ENCODE results near the gene MIER2.
"Not testable (repeated sequence)": the region's sequence is repeated elsewhere in the genome, so short reads cannot be mapped to it uniquely, and the experiment has no call there.

MIER2 gene, protein sequence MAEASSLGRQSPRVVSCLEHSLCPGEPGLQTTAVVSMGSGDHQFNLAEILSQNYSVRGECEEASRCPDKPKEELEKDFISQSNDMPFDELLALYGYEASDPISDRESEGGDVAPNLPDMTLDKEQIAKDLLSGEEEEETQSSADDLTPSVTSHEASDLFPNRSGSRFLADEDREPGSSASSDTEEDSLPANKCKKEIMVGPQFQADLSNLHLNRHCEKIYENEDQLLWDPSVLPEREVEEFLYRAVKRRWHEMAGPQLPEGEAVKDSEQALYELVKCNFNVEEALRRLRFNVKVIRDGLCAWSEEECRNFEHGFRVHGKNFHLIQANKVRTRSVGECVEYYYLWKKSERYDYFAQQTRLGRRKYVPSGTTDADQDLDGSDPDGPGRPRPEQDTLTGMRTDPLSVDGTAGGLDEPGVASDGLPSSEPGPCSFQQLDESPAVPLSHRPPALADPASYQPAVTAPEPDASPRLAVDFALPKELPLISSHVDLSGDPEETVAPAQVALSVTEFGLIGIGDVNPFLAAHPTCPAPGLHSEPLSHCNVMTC

DNA sequence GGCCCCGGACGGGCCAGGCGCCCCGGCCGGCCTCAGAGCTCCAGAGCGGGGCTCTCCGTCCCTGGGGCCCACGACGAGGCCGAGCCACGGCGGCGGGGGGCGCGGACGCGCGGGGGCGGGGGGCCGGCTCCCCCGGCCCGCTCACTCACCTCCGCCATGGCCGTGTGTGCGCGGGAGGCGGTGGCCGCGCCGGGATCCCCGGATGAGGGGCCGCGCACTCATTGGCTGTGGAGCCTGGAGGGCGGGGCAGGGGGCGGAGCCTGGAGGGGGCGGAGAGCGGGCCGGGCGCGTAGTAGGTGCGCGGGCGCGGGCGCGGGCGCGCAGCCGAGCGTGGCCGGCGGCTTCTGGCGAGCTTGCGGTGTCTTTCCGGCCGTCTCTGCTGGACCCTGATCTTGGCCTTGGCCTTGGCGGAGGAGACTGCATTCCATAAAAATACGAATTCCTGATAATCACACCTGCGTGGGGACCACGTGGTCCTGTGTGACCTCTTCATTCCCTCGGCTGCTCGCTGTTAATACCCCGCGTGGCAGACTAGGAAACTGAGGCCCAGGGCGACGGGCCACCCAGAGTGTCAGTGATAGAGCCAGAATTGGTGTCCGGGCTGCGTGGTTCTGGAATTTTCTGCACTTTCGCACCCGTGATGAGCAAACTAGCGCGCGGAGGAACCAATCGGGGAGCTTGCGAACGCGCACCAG, at the start of gene MIER2:
MIER2 (minus strand) TSS at position 172 of the 695 bp plus-strand sequence; CDS start at position 158, 14 bp downstream.
- Mint-ChIP-seq H3K4me1 (ENCODE audit: low read depth) (peaks cover 48% of the 10 kb centered on the region), H3K4me3 (peak within 1 kb of the TSS; percentile 88), H3K9me3 (peaks cover 8% of the 10 kb centered on the region), H3K27me3 (peaks cover 16% of the 10 kb centered on the region), H3K36me3 (ENCODE audit: low read depth) (peaks cover 10% of the 10 kb centered on the region), H3K27ac (peak within 1 kb of the TSS; percentile 82)

DNA sequence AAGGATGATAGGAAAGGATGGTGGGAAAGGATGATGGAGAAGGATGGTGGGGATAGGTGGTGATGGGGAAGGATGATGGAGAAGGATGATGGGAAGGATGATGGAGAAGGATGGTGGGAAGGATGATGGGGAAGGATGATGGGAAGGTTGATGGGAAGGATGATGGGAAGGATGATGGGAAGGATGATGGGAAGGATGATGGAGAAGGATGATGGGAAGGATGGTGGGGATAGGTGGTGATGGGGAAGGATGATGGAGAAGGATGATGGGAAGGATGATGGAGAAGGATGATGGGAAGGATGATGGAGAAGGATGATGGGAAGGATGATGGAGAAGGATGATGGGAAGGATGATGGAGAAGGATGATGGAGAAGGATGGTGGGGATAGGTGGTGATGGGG, 49.0 kb upstream of the MIER2 start:
- H3K4me3 Mint-ChIP-seq: peak overlapping the region; percentile 50
- H3K27ac Mint-ChIP-seq: peak overlapping the region; percentile 77
- H3K27me3 Mint-ChIP-seq; H3K4me1 Mint-ChIP-seq (ENCODE audit: low read depth); H3K9me3 Mint-ChIP-seq; H3K36me3 Mint-ChIP-seq (ENCODE audit: low read depth): not testable (repeated sequence)

DNA sequence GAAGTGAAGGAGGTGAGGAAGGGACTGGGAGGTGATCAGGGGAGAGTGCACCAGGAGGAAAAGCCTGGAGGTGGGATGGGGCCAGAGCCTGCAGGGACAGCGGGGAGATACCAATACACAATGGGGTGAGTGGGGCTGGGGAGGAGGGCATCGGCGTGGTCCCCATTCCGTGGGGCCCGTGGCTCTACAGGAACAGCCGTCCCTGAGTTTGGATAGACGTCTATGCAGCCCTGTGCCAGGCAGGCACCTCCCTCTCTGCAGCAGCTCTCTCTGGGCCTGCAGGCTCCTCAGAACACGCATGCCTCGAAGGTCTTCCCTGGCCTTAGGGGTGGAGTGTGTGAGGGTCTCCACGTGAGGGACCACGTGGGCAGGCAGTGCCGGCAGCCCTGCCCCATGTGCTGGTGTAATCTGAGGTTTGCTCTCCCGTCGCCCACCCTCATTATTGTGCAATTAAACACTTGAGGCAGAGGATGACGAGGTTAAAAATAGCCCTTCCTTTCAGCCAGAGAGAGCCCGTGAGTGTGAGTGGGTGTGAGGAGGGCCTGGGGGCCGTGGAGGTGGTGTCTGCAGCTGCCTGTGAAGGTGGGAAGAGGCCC, 47.9 kb upstream of the MIER2 start:
- Mint-ChIP-seq H3K4me3 (no peak overlapping the region), H3K27ac (no peak overlapping the region), H3K4me1 (ENCODE audit: low read depth) (peaks cover 7% of the 10 kb centered on the region), H3K27me3 (peaks cover 10% of the 10 kb centered on the region), H3K36me3 (ENCODE audit: low read depth) (no peaks in the 10 kb centered on the region), H3K9me3 (peaks cover 6% of the 10 kb centered on the region)

DNA sequence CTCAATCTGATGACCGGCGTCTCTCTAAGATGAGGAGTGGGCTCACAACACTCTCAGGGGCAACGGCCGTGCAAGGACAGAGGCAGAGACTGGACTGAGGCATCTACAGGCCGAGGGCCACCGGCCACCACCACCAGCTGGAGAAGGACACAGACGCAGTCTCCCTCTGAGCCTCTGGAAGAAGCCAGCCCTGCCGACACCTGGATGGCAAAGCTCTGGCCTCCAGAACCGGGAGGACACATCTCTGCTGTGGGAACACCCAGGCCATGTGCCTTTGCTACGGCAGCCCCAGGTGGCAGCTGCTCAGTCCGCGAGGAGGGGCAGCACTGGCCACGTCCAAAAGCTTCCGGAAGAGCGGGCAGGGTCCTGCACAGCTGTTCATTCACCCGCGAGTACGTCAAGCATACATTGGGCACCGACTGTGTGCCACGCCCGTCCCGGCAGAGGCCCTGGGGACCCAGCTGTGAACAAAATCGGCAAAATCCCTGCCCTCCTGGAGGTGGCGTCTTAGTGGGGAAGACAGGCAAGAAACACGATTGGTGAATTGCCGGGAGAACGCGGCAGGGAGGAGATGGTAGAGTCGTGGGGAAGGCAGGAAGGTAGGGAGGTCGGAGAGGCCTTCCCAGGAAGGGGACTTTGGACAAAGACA, 47.3 kb upstream of the MIER2 start:
- Mint-ChIP-seq H3K9me3 (peaks cover 6% of the 10 kb centered on the region), H3K27me3 (peaks cover 13% of the 10 kb centered on the region), H3K27ac (no peak overlapping the region)

DNA sequence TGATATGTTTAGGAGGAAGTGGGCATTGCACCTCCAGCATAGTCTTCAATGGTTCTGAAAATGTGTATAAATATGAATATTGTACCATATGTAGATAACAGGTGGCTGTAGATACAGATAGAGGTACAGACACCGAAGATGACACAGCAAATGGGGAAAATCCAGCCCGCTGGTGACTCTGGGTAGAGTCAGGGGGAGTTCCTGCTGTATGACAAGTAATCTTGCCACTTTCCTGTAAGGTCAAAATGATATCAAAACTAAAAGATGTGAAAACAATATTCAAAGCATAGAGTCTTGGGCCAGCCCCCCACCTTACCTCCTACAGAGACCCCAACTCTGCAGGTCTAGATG, 46.6 kb upstream of the MIER2 start:
- Mint-ChIP-seq H3K27ac (no peak overlapping the region), H3K4me3 (no peak overlapping the region), H3K9me3 (peaks cover 6% of the 10 kb centered on the region), H3K27me3 (peaks cover 20% of the 10 kb centered on the region), H3K4me1 (ENCODE audit: low read depth) (peaks cover 7% of the 10 kb centered on the region), H3K36me3 (ENCODE audit: low read depth) (no peaks in the 10 kb centered on the region)

More for the DNA sequence above, 47.3 kb upstream of the MIER2 start:
- Mint-ChIP-seq H3K4me3 (no peak overlapping the region), H3K4me1 (ENCODE audit: low read depth) (peaks cover 7% of the 10 kb centered on the region), H3K36me3 (ENCODE audit: low read depth) (no peaks in the 10 kb centered on the region)

DNA sequence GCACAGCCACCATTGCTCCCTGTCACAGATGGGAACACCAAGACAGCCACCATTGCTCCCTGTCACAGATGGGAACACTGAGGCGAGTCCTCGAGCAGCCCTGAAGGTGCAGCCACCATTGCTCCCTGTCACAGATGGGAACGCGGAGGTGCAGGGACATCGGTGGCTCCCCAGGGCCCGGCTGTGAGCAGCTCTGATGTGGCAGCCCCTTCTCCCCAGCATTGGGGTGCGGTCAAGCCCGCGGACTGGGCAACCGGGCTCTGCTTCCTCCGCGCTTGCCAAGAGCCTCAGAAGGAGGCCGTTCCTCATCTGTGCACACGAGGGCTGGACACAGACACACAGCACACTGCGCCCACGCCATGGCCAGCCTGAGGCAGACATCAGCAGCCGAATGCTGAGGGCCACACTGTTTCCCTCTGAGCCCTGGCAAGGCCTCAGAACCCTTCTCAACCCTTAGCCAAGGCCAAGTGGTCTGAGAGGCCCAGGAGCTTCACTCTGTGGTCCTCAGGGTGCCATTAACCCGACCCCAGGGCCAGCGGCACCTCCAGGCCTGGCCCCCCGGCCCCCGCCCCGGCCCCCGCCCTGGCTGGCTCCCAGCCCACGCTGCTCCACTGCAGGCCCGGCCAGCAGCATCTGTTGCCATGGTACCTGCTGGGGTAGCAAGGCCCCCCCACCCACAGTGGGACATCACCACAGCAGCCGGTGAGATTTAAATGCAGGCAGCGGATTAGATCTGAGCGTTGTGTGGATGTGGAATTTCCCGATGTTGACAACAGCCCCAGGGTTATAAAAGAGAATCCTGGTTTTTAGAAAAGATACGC, 46.0 kb upstream of the MIER2 start:
- Mint-ChIP-seq H3K4me1 (ENCODE audit: low read depth) (peaks cover 7% of the 10 kb centered on the region), H3K36me3 (ENCODE audit: low read depth) (no peaks in the 10 kb centered on the region), H3K4me3 (no peak overlapping the region), H3K27ac (no peak overlapping the region), H3K9me3 (peaks cover 3% of the 10 kb centered on the region), H3K27me3 (peaks cover 25% of the 10 kb centered on the region)

DNA sequence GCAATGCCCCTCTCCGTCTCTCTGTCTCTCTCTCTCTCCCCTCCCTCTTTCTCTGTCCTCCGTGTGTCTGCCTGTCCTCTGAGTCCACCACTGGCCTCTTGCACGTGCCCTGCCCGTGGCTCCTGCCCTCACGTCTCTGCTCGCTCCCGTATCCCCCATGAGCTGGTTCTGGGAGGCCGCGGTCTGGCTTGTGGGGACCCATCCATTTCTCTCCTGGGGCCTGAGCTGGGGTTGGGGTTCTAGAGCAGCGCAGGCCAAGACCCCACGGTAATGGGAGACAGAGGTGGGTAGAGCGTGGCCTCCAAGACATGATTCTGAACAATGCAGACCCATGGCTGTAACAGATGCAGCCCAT, 45.3 kb upstream of the MIER2 start:
- Mint-ChIP-seq H3K27ac (no peak overlapping the region), H3K27me3 (peaks cover 32% of the 10 kb centered on the region)

DNA sequence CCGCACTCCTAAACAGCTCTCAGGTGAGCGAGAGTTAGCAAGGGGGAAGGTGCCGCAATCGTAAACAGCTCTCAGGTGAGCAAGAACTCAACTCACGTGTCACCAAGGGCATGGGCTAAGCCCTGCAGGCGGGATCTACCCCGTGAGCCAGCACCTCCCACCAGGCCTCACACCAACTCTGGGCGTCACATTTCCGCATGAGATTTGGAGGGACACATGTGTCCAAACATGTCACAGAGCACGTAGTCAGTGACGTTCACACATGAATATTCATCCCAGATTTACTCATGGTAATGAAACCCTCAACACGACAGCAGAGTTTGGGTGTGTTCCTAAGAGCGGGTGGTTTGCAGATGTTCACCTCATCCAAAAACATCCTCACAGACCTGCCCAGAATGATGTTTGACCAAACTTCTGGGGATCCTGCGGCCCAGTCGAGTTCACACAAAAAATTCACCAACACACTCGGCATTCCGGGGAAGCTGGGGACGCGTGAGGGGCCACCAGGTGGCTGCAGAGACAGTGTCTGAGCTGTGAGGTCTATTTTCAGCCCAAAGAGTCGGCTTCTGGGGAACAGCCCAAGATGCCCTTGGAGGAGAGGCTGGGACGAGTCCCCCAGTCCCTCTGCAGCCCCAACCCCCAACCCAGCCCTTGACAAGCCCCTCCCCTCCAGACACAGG, 44.8 kb upstream of the MIER2 start:
- Mint-ChIP-seq H3K9me3 (no peaks in the 10 kb centered on the region), H3K4me1 (ENCODE audit: low read depth) (peaks cover 9% of the 10 kb centered on the region), H3K27ac (no peak overlapping the region), H3K27me3 (peaks cover 35% of the 10 kb centered on the region), H3K4me3 (no peak overlapping the region), H3K36me3 (ENCODE audit: low read depth) (no peaks in the 10 kb centered on the region)

More for the DNA sequence above, 45.3 kb upstream of the MIER2 start:
- Mint-ChIP-seq H3K4me3 (no peak overlapping the region), H3K36me3 (ENCODE audit: low read depth) (no peaks in the 10 kb centered on the region), H3K9me3 (no peaks in the 10 kb centered on the region), H3K4me1 (ENCODE audit: low read depth) (peaks cover 7% of the 10 kb centered on the region)

DNA sequence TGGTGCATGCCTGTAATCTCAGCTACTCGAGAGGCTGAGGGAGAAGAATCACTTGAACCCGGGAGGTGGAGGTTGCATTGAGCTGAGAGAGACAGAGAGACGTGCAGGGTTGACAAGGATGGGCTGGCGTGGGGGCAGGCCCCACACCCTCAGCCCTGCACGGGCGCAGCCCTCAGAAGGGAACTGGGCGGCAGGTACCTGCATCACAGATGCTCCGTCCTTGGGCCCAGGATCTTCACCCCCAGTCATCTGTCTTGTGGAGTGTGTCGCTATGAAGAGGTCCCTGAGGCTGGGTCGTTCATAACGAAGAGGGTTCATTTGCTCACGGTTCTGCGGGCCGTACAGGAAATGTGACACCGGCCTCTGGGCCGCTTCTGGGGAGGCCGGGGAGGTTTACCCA, 44.1 kb upstream of the MIER2 start:
- Mint-ChIP-seq H3K4me3 (no peak overlapping the region), H3K27me3 (peaks cover 42% of the 10 kb centered on the region), H3K4me1 (ENCODE audit: low read depth) (peaks cover 16% of the 10 kb centered on the region), H3K27ac (no peak overlapping the region), H3K36me3 (ENCODE audit: low read depth) (no peaks in the 10 kb centered on the region), H3K9me3 (no peaks in the 10 kb centered on the region)

DNA sequence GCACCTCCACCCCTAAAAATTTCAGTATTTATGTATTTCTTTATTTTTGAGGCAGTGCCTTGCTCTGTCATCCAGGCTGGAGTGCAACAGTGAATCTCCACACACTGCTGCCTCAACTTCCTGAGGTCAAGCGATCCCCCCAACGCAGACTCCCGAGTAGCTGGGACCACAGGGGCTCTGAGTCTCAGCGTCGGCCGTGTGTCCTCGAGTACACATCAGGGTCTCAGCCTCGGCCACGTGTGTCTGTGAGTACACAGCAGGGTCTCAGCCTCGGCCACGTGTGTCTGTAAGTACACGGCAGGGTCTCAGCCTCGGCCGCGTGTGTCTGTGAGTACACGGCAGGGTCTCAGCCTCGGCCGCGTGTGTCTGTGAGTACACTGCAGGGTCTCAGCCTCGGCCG, 43.2 kb upstream of the MIER2 start:
- H3K4me1 Mint-ChIP-seq (ENCODE audit: low read depth): peaks cover 20% of the 10 kb centered on the region
- H3K36me3 Mint-ChIP-seq (ENCODE audit: low read depth): no peaks in the 10 kb centered on the region
- no peaks in the 10 kb centered on the region for H3K9me3 Mint-ChIP-seq
- H3K27me3 Mint-ChIP-seq: peaks cover 49% of the 10 kb centered on the region
- no peak overlapping the region for H3K4me3 Mint-ChIP-seq
- H3K27ac Mint-ChIP-seq: no peak overlapping the region

DNA sequence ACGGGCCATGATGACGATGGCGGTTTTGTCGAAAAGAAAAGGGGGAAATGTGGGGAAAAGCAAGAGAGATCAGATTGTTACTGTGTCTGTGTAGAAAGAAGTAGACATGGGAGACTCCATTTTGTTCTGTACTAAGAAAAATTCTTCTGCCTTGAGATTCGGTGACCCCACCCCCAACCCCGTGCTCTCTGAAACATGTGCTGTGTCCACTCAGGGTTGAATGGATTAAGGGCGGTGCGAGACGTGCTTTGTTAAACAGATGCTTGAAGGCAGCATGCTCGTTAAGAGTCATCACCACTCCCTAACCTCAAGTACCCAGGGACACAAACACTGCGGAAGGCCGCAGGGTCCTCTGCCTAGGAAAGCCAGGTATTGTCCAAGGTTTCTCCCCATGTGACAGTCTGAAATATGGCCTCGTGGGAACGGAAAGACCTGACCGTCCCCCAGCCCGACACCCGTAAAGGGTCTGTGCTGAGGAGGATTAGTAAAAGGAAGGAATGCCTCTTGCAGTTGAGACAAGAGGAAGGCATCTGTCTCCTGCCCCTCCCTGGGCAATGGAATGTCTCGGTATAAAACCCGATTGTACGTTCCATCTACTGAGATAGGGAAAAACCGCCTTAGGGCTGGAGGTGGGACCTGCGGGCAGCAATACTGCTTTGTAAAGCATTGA, 42.2 kb upstream of the MIER2 start:
- peaks cover 26% of the 10 kb centered on the region for H3K4me1 Mint-ChIP-seq (ENCODE audit: low read depth)
- peaks cover 52% of the 10 kb centered on the region for H3K27me3 Mint-ChIP-seq
- H3K36me3 Mint-ChIP-seq (ENCODE audit: low read depth); H3K9me3 Mint-ChIP-seq; H3K27ac Mint-ChIP-seq; H3K4me3 Mint-ChIP-seq: not testable (repeated sequence)

DNA sequence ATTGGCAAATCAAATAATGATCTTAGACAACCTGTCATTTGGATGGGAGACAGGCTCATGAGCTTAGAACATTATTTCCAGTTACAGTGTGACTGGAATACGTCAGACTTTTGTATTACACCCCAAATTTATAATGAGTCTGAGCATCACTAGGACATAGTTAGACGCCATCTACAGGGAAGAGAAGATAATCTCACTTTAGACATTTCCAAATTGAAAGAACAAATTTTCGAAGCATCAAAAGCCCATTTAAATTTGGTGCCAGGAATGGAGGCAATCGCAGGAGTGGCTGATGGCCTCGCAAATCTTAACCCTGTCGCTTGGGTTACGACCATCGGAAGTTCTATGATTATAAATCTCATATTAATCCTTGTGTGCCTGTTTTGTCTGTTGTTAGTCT, 41.6 kb upstream of the MIER2 start:
- not testable (repeated sequence) for H3K36me3 Mint-ChIP-seq (ENCODE audit: low read depth); H3K4me3 Mint-ChIP-seq; H3K27ac Mint-ChIP-seq; H3K9me3 Mint-ChIP-seq
- Mint-ChIP-seq H3K27me3 (peaks cover 52% of the 10 kb centered on the region), H3K4me1 (ENCODE audit: low read depth) (peaks cover 26% of the 10 kb centered on the region)

DNA sequence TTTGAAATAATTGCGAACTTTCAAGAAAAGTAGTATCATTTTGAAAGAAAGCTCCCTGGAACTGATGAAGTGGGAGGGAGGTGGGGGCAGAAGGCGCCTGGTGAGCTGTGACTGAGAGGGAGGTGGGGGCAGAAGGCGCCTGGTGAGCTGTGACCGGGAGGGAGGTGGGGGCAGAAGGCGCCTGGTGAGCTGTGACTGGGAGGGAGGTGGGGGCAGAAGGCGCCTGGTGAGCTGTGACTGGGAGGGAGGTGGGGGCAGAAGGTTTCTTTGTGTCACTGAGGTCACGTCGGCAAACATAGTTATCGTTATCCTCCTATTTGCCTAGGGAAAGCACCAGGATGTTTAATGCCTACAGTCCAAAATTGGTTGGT, 40.2 kb upstream of the MIER2 start:
- no peak overlapping the region for H3K27ac Mint-ChIP-seq
- H3K9me3 Mint-ChIP-seq: no peaks in the 10 kb centered on the region
- H3K4me3 Mint-ChIP-seq: no peak overlapping the region
- peaks cover 52% of the 10 kb centered on the region for H3K27me3 Mint-ChIP-seq
- peaks cover 30% of the 10 kb centered on the region for H3K4me1 Mint-ChIP-seq (ENCODE audit: low read depth)
- H3K36me3 Mint-ChIP-seq (ENCODE audit: low read depth): no peaks in the 10 kb centered on the region

Data from stimulated activated naive CD8-positive, alpha-beta T cell treated with anti-CD3 and anti-CD28 coated beads, Interleukin-15, Interleukin-2, amounts not matched to agents 100 ng/mL and 50 ng/mL, for 24 hours (primary cell).